GM19395 (cell line): ENCODE results near the gene GHITM.
"Not testable (repeated sequence)": the region's sequence is repeated elsewhere in the genome, so short reads cannot be mapped to it uniquely, and the experiment has no call there.

Experiments
- ATAC-seq: cut with Tn5 transposase; IDR thresholded peaks from one replicate; pipeline ENCODE4 v1.9.1; 2021; ENCODE audit warnings: mild to moderate bottlenecking, moderate library complexity; ENCODE audit not compliant: unreplicated experiment

Gene GHITM

DNA sequence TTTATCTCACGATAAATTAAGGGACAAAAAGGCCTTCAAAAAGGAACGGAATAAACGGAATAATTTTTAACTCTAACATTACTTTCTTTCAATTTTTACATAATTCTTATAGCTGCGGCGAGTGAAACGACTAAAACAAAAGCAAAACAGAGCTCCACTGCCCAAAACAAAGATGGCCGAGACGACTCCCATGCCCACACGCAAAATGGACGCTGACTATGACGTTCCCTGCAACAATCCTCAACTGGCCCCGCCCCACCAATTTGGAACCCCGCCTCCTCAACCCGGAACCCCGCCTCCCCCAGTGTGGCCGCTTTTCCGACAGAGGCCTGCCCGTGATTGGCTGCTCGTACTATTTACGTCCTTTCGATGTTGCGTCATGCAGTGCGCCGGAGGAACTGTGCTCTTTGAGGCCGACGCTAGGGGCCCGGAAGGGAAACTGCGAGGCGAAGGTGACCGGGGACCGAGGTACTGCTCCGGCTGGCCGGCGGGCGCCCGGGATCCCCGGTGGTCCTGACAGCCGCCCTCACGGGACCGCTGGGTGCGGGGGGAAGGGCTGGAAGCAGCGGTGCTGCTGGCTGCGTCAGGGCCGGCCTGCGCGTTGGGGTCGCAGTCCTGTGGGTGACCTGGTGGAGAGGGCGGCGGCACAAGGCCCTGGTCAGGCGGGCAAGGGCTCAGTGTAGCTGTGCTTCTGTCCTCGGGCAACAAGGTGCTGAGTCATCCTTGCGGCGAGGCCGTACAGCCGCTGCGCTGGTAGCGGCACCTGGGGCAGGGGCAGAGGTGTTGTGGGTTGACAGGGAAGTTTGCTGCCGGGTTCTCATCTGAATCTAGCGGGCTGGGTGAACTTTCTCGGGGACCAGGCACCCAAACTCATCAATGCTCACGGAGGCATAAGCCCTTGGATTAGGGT, at the start of gene GHITM:
GHITM (plus strand) TSS at position 384 of the 910 bp plus-strand sequence. CDS start 1,992 bp downstream, outside the sequence.
- peak; percentile 99 for ATAC-seq

- ATAC-seq: no peak
These were observed 43.4 kb upstream of the GHITM start for GRCh38 chr10:84095811-84096497.

DNA sequence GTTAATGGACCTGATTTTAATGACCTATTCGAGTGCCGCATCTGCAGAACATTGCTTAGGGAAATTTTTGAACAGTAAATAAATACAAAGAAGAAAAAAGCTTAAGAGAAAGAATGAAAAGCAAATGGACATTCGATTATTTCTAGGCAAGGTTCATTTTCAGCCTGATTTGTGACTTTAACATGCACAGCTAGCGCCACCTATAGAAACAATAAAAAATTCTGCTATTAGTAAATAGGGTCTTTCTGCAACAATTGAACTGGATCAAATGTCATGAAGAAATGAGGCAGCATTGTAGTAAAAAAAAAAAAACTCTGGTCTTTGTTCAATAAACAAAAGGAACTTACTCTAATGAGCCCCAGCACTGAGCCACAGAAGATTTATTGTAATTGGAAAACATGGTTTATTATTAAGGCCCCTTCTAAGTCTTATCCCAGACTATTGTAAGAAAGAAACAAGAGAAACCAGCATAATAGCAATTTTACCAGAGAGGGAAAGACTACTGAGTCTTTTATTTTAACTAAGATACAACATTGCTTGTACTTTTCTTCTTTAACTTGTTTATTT, 41.4 kb upstream of the GHITM start:
- no peak for ATAC-seq

DNA sequence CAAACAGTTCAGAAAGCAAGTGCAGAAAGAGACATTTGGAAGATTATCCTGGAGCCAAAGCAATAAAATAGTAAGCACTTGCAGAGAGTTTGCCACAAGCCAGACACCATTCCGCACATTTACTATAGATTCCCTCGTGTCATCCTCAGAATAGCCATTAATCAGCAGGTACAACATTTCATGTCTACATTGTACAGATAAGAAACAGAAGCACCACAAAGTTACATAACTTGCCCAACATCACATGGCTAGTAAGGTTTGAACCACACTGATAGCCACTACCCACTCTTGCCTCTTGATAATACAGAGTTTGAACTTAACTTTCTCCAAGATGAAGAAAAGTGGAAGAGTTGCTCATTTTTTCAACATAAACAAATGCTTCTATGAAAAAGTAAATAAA, 40.6 kb upstream of the GHITM start:
- ATAC-seq: no peak

DNA sequence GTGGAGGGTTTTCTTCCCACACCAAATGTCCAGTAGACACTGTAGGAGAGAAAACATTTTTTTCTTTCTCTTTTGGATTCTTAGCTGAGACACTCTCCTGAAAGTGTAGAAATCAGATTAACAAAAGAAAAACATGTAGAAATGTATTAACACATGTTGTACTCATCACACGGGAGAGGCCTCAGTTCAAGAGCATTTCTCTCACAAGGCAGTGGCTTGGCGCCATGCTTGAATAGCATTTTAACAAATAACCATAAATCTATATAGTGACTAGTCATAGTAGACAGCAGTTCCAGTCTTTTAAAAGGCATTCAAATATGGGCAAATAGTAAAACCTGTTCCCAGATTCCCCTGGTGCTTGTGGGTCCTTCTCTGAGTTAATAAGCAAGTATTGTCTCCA, 38.3 kb upstream of the GHITM start:
- ATAC-seq: no peak

- ATAC-seq: no peak
These were observed 30.5 kb upstream of the GHITM start for GRCh38 chr10:84108797-84109196.

GRCh38 chr10:84109772-84110171, 29.5 kb upstream of the GHITM start:
- not testable (repeated sequence) for ATAC-seq

DNA sequence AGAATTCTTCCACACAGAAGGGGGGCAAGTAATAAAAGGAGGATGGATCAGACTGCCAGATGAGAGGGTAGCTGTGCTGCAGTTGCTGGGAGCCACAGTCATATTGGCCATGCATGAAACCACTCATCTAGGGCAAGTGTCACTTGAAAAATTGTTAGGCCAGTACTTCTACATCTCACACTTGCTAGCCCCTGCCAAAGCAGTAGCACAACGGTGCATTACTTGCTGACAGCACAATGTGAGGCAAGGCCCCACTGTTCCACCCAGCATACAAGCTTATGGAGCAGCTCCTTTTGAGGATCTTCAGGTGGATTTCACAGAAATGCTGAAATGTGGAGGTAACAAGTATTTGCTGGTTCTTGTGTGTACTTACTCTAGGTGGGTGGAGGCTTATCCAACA, 25.8 kb upstream of the GHITM start:
- ATAC-seq: not testable (repeated sequence)

GRCh38 chr10:84114088-84114667, 25.1 kb upstream of the GHITM start:
- ATAC-seq: no peak

DNA sequence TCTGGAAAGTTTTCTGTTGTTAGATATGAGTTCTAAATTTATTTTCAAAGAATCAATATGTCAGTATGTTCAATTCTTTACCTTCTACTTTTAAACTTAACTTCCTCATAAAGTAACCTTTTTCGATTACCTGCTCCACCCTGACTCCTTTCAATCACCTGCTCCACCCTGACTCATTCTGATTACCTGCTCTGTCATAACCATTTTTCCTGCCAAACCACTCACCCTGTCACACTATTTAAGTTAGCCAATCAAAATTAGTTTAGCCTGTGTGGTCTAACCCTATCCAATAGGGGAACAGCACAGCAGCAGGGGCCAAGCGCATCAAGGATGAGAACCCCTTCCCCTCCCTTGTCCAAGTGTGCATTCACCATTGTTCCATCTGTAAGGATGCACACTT, 22.1 kb upstream of the GHITM start:
- not testable (repeated sequence) for ATAC-seq

- no peak for ATAC-seq
These were observed 21.5 kb upstream of the GHITM start for GRCh38 chr10:84117686-84118394.

DNA sequence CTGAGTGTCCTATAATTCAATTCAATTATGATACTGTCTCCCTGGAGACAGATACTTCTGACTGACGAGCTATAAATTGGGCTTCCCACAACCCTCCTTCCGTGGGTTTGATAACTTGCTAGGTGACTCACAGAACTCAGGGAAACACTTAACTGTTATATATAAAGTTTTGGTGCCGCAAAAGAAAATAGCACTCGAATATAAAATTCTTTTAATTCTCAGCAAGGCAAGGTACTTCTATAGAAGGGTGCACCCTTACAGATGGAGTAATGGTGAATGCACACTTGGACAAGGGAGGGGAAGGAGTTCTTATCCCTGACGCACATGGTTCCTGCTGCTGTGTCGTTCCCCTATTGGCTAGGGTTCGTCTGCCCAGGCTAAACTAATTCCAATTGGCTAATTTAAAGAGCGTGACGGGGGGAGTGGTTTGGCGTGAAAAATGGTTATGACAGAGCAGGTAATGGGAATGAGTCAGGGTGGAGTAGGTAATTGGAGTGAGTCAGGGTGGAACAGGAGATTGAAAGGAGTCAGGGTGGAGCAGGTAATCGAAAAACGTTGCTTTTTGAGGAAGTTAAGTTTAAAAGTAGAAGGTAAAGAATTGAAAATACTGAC, 20.8 kb upstream of the GHITM start:
- no peak for ATAC-seq

DNA sequence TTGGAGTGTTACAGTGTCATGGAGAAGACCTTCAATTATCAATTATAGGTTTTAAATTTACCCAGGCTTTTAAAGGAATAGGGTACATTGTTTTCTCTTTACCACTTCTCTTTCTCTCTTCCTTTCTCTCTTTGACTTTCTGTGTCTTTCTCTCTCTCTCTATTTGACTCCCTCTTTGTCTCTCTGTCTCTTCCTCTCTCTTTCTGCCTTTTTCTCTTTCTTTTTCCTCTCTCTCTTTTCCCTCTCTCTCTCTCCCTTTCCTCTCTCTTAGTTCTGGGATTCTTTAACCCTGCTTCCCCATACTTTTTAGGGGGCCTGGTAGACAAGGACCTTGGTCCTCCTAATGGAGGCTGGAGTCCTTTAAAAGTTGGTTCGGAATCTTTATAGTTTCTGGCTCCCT, 15.9 kb upstream of the GHITM start:
- no peak for ATAC-seq

GRCh38 chr10:84125910-84126784, 13.2 kb upstream of the GHITM start:
- ATAC-seq: not testable (repeated sequence)

DNA sequence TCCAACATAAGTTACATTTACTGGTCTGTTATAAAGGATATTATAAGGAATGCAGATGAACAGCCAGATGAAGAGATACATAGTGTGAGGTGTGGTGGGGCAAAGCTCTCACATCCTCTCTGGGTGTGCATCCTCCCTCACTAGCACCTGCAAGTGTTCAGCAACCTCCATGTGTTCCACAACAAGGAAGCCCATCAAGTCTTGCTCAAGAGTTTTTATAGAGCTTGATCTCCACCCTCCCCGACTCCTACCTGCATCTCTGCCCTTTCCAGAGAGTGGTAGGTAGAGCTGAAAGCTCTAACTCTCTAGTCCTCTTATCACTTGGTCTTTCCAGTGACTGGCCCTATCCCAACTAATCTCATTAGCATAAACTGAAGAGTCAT, 12.5 kb upstream of the GHITM start:
- ATAC-seq: no peak

- ATAC-seq: no peak
These were observed 3.5 kb upstream of the GHITM start for GRCh38 chr10:84135836-84136235.

- ATAC-seq: no peak
These were observed 1.5 kb upstream of the GHITM start for GRCh38 chr10:84137811-84138210.

DNA sequence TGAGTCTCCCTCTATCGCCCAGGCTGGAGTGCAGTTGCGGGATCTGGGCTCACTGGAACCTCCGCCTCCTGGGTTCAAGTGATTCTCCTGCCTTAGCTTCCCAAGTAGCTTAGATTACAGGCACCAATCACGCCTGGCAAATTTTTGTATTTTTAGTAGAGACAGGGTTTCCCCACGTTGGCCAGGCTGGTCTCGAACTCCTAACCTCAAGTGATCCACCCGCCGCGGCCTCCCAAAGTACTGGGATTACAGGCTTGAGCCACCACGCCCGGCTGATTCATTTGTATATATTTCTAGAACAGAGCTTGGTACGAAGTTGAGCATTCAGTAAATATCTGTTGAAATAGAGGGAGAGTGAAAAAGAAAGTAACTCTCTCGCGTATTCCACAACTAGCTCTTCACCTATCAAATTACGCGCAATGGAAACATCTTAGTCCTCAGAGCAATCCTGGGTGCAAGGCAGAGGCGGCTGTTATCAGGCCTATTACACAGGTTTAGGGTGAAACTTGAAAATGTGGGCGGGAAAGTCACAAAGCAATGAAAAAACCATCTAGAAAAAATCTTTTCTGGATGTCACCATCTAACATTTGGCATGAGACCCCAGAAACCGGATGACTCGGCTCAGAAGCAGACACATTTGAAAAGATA, 707 bp upstream of the GHITM start:
- ATAC-seq: peak; percentile 3

DNA sequence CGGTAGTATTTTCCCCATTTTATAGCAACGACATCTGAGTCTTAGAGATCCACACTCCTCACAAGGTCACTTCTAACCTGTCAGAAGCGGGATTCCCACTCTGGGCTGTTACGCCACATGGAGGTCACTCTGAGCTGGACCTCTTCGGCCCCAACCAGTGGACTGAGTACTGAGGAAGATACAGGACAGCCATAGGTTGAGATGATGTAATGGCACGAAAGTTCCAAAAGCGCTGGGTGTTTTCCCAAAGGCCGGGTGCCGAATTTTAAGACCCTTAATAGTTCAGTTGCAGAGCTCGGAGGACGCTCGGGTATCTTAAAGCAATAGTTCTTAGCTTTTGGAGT, 699 bp downstream of the GHITM start:
- peak; percentile 0 for ATAC-seq
